NCI-H82 (cell line): ENCODE measurements around the gene SGMS1.
"Not testable (repeated sequence)": the region's sequence is repeated elsewhere in the genome, so short reads cannot be mapped to it uniquely, and the experiment has no call there.

ENCODE experiments used
- DNase-seq: peaks from one replicate; lab custom pipeline; 2025; lab: John Stamatoyannopoulos, UW

SGMS1 gene

DNA sequence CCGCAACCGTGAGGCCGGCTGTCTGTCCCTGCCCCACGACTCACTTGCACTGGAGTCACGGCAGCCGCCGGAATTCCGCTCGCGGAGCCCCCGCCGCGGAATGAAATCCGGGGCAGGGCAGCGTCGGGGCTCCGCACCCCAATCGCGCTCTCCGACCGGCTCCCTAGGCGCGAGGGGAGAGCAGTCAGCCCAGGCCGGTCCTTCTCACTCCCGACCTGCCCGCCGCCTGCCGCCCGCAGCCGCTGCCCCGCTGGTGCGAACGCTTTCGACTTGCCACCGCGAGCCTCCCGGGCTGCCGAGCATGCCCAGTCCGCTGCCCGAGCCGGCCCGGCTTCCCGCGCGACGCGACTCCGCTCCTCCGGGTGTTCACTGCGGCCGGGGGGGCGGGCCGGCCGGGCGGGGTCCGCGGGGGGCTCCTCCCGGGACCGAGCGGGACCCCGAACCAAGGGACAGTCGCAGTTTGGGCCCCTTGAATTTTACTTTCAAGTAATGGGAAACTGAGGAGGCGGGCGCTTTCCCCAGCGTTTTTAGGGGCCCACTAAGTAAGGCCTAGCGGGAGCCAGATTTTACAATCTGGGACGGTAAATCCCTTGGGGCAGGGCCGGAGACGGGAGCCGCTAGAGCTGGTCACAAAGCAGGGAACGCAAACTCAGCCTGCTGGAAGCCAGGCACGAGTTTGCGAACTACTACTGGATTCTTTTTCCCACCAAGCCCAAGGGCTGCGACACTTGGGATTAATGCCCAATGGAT, at the start of gene SGMS1:
Gene SGMS1, minus strand, starts transcription at position 294 of the 750 bp plus-strand sequence. CDS start 279,842 bp downstream, outside the sequence.
- peak; percentile 86 for DNase-seq

DNA sequence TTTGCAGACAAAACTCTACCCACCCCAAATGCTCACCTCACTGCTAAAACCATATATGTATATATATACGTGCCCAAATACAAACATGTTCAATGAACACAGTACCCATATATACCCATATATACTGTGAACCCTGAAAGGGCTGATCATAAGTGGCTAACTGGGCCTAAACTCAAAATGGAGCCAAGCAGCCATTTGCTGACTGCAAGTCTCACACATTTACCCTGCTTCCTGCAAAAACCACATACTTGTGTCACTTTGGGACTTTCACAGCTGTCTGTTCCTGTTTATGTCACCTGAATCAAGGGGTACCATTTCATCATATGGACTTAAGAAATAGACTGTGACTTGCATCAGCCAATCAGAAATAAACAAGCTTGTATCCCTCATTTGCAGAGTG, 48.4 kb upstream of the SGMS1 start:
- DNase-seq = not testable (repeated sequence)

DNA sequence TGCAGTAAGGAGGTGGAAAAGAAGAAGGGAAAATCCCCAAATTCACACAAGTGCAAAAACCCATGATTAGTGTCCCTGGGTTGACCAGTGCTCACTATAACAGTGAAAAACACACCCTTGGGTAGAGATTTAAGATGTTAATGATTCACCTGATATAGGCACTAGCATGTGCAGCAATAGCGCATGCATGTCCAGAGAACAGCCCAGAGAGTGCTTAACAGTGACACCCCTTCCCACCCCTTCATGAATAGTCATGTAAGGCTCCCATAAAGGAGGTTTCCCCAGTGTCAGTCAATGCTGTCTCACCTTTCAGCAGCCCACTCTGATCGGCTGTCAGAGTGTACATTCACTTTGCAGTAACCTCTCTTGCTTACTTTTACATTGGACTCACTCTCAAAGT, 47.9 kb upstream of the SGMS1 start:
- not testable (repeated sequence) for DNase-seq

DNA sequence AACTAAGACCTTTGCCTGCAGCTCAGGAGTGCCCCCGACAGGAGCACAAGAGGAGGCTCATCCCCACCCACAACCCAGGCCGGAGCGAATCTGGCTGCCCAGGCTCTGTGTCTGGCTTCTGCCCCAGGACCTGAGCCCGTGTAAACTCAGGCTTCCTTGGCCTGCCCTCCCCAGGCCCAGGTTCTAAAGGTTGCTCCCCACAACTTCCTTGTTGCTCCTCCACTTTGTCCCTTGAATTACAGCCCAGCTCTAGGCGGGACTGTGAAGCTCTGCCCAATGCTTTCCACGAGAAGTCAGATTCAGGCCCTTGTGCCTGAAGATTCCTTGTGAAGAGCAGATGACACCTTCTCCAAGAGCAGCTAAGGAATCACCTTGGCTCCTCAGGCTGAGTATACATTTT, 46.2 kb upstream of the SGMS1 start:
- DNase-seq = not testable (repeated sequence)

DNA sequence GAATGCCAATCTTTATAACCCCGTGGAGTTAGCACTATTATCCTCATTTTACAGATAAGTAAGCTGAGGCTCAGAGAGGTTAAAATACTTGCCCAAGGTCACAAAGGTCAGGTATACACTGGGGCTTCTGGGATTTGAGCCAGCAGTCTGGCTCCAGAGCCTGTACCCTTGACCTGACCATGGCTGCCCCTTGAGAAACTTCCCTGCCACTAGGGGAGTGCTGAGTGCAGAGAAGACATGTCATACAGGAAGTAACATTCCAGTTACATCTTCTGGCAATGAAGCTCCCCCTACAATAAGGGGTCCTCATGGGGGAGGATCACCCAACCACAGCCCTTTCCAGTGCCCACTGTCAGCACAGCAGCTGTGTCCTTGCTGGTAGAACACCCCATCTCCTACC, 43.6 kb upstream of the SGMS1 start:
- not testable (repeated sequence) for DNase-seq

DNA sequence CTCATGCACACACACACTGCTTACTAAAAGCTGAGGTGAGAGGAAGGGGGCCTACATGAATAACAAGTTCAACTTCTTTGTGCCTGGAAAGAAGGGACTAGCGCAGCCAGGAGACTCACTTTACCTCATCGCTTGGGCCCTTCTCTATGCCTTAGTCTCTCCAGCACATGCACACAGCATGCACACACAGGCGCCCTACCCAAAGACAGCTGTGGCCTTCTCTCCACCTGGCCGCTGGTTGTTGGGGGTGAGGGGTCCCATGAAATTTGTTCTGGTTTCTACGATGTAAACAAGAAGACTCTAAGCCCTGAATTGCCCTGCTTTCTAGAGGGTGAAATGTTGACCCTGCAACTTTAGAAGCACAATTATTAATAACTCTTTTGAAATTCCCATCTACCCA, 38.7 kb upstream of the SGMS1 start:
- DNase-seq = not testable (repeated sequence)

DNA sequence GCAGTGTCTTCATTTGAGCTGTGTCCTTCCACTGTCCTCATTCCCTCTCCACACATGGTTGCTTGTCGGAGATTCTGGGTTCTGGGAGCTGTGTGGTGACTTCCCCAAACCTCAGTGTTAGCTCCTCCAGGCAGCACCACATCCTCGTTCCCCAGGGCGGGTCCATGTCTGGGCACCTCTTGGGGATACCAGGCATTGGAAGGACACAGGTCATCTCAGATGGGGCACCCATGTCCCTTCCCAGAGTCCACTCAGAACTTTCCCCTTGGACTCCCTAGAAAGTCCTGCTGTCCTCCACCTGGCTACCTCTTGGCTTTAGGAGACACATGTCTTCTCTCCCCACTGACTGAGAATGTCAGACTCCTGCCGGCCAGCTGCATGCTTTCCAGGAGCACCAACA, 37.8 kb upstream of the SGMS1 start:
- DNase-seq = not testable (repeated sequence)

DNA sequence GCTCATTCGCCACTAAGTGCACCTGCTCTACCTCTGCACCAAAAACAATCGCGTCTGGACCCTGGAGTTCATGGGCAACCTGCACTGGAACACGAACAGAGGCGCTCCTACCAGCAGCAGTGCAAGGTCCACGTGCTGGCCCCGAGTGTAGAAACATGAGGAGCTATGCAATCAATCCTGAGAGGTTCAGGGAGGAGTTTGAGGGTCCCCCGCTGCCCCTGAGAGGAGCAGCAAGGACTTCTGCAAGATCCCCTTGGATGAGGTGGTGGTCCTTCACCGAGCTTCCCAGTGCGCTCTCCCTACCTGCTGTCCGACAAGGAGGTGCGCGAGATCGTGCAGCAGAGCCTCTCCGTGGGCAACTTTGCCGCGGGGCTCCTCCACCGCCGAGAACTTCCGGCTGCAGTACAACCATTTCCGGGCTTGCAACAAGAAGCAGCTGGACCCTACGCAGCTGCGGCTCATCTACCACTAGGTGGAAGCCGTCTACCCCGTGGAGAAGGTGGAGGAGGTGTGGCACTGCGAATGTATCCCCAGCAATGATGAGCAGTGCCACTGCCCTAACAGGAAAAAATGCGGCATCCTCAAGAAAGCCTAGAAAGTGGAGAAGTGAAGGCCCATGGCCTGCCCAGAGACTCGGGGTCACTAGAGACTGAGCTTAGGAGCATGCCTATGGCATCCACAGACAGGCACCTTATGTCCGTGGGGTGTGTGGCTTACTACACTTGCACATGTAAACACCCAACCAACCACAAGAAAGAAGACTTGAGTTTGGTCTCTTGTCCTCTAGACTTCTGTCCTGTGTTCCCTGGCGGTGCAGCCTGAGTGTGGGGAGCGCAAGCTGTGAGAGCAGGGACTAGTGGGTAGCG, 36.3 kb upstream of the SGMS1 start:
- DNase-seq = peak; percentile 10

DNA sequence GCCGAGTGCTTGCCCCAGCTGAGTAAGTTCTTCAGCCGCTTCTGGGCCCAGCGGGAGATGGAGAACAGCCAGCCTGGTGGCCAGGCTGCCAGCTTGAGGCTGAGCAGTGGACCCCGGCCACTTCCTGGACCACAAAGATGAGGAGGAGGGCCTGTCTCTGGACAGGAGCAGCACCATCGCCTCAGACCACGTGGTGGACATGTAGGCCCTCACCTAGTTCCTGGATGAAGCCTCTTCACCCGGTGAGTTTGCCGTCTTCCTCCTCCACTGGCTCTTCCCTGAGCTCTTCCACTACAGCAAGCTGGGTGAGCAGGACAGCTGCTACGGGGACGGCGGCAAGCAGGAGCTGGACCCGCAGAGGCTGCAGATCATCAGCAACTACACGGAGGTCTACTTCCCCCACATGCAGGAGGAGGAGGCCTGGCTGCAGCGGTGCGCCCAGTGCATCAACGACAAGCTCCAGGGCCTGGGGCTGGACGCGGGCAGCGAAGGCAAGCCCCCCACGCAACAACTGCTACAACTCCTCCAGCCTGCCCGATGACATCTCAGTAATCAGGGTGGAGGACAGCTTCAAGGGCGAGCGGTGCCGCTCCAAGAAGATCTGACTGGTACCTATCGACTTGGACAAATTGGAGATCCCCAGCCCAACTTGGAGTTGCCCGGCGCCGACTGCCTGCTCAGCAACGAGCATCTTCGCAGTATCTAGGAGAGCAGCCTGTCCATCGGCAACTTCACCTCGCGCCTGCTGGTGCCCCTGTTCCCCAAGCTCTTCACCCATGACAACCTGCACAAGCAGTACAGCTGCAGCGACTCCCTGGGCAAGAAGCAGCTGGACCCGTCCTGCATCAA, 35.5 kb upstream of the SGMS1 start:
- not testable (repeated sequence) for DNase-seq

DNA sequence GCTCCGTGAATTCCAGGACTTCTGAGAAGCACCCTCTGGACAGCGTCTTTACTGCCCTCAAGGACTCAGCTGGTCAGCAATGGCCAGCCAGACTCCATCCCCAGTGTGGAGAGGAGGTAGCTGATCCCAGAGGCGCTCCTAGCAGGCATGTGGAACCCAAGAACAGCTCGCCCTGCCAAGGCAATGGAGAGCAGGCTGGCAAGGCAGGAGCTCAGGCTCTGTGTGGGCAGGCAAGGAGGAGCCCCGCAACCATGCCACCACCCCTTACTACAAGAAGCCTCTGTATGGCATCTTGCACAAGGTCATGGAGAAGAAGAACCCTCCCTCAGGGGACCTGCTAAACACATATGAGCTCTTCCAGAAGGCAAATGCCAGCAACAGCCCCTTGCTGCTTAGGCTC, 34.4 kb upstream of the SGMS1 start:
- DNase-seq = no peak

DNA sequence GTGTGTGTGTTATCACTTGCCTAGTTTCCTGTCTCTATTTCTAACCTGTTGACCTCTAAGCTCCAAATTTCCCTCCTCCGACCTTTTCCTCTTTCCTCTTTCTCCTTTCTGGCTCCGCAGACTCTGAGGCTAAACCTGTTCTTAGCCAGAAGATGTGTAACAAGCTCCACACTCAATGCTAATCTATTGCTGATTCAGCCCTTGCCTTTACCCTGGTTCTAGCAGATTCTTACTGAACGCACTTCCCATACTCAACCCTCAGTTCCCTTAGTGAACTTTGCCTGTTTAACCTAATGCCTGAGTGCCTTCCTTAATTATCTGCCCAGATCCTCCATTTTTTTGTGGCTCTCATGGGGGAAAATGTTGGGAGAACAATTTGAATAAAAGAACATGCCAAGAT, 30.0 kb upstream of the SGMS1 start:
- no peak for DNase-seq

DNA sequence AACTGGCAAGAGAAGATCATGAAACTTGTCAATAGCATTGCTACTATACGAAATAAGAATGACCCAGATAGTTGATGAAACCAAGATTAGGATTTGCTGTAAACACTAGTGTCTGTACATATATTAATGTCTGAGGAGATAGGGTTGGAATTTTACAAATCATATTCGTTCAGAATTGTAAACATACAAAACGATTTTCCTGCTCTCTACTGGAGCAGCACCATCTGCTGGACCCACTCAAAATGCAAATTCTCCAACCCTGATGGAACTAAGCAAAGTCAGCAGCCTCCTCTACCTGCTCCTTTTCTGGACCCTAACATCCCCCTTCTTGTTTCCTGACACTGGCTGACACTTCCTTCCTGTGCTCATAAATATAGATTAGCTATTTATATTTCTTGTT, 29.4 kb upstream of the SGMS1 start:
- DNase-seq = peak; percentile 4

DNA sequence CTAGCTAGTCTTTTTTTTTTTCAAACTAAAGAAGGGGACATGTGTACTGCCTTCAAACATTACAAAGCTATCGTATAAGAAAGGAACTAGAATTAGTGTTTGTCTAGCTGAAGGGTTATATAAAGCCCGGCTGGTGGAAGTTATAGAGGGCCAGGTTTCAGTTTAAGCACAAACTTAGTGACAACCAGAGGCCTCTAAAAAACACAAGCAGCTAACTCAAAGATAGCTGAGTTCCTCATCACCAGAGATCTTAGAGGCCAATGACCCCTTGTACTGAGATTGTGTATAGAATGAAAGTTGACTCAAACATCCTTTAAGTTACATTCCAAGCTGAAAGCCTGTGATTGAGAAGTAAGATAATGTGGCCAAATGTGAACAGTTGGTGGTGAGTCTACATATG, 28.1 kb upstream of the SGMS1 start:
- DNase-seq = no peak

DNA sequence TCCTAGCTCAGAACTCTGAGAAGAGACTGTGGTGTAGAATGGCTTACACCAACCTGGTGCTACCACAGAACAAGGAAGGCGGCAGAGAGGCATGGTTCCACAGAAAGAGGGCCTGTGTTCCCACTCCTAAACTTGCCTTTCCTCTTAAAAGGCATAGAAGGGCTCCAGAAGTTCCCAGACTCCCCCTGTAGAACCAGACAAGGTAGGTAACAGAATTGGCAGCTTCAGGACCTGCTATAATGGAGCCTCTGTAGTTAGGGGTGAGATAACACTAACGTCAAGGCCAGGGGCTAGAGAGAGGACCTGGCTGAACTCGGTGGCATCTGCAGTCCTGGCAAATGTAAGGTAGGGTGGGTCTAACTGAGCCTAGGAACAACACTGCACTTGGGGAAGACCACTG, 26.7 kb upstream of the SGMS1 start:
- DNase-seq = no peak

DNA sequence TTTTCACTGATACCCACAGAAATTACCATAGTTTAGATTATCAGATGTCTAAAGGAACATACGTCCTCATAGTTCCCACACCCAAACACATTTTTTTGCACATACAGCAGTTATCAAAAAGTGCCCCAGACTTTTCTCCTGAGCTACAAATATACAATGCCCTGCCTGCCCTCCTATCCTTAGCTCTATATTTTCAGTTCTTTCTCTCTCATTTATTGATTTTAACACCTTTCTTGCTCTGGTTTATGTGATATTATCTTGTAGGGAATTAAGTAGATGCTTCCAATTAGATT, 25.1 kb upstream of the SGMS1 start:
- DNase-seq = no peak

DNA sequence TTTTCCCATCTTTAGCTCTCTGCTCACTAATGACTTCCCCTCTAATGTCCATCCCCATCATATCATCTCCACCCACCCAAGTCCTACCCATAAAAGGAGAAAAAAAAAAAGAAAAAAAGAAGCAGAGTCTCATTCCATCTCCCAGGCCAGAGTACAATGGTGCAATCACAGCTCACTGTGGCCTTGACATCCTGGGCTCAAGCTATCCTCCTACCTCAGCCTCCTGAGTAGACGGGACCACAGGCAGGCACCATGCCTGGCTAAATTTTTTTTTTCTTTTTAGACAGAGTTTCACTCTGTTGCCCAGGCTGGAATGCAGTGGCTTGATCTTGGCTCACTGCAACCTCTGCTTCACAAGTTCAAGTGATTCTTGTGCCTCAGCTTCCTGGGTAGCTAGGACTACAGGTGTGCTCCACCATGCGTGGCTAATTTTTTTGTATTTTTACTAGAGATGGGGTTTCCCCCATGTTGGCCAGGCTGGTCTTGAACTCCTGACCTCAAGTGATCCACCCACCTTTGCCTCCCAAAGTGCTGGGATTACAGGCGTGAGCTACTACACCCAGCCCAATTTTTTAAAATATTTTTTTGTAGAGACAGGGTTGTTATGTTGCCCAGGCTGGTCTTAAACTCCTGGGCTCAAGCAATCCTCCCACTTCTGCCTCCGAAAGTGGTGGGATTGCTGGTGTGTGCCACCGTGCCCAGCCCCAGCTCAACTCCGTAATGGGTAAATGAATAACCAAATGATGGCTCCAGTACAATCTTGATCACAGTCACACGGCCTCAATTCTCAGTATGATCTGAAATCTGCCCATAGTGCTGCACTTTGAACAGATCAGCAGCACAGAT, 24.6 kb upstream of the SGMS1 start:
- DNase-seq = no peak

DNA sequence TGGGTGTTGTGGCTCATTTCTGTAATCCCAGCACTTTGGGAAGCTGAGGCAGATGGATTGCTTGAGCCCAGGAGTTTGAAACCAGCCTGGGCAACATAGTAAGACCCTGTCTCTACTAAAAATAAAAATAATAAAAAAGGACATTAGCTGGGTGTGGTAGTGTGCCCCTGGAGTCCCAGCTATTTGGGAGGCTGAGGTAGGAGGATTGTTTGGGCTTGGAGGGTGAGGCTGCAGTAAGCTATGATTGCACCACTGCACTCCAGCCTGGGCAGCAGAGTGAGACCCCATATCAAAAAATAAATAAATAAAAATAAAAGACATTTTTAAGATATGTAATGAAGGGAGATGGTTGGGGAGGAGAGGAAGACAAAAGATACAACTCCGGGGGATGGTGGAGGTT, 23.6 kb upstream of the SGMS1 start:
- DNase-seq = not testable (repeated sequence)

DNA sequence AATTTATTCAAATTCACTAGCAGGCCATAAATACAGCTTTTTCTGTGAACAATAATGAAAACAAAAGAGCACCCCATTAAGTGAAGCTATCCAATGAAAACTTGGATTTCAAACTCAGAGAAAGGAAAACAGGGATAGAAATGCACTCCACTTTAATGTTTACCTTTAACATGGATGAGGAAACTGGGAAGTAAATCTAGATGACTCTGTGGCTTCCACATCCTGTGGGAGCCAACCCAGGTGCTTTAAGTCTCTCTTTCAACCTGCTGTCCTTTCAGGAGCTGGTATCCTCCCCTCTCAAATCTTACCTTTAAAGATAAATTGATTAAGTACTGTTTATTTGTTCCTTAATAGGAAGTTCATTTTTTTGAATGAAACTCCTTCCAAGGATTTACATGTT, 21.5 kb upstream of the SGMS1 start:
- DNase-seq = no peak

DNA sequence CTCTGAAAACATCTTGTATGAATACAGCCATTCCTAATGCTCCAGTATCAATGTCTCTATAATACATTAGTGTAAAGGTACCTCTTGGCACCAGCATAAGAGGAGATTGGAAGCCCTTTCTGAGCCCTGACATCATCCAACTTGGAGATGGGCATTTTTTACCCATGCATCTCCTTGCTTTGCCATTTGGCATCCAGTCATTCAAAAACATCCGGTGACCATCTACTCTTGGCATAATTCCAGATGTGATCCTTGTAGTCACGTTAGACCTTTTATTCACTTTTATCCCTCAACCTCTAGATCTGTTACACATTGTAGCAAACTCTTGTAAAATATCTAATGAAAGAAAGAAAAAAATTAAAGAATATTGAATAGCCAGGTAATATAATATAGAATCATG, 17.9 kb upstream of the SGMS1 start:
- no peak for DNase-seq

DNA sequence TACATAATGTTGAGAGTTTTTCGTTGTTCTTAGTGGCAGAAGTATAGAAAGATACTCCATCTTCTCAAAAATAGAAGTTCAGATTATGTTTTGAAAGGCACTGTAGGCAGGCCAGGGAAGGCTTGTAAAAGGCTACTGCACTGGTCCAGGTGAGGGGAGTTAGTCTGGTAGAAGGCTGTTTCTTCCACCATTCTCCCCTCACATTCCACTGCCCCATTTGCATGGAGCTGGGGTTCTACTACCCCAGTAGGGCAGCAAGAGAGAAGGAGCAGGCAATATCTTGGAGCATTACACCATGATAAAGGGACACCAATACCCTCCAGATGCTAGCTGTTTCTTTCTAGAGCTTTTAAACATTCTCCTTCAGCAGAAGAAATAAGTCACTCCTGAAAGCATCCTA, 16.5 kb upstream of the SGMS1 start:
- DNase-seq = no peak
